ENCODE measurements around the gene NUDT13.
"Not testable (repeated sequence)": the region's sequence is repeated elsewhere in the genome, so short reads cannot be mapped to it uniquely, and the experiment has no call there.

The NUDT13 gene

DNA sequence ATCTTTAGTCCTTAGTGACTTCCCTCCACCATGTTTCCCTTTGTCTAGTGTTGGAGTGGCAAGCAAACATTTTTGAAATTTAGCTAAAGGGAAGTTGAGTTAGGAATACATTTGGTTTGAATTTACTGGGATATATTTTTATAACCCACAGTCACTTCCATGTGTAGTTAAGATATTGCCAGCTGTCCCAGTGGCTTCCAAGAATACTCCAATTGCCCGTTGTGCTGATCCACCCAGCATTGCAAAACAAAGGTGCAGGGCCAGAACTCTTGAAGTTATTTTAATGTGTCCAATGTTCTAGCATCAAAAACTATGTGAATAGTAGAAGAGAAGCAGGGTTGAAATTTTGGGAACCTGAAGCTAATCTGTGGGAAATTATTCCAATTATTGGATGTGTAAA lies 11.1 kb upstream of the NUDT13 start:
- no peak for DNase-seq (ENCODE audit: low spot score)

DNA sequence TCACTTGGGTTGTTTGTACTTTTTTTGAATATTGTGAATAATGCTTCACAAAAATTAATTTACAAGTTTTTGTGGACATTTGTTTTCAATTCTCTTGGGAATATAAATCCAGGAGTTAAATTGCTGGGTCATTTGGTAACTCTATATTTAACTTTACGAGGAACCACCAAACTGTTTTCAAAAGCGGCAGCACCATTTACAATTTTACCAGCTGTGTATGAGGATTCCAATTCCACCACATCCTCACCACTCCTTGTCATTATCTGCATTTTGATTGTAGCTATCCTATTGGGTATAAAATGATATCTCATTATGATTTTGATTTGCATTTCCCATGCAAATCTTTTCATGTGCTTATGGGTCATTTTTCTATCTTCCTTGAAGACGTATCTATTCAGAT lies 4.0 kb upstream of the NUDT13 start:
- DNase-seq (ENCODE audit: low spot score), result no peak

DNA sequence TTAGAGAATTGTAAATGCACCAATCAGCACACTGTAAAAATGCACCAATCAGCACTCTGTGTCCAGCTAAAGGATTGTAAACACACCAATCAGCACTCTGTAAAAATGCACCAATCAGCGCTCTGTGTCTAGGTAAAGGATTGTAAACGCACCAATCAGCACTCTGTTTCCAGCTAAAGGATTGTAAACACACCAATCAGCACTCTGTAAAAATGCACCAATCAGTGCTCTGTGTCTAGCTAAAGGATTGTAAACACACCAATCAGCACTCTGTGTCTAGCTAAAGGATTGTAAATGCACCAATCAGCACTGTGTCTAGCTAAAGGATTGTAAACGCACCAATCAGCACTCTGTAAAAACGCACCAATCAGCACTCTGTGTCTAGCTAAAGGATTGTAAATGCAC lies 1.0 kb upstream of the NUDT13 start:
- not testable (repeated sequence) for DNase-seq (ENCODE audit: low spot score)

DNA sequence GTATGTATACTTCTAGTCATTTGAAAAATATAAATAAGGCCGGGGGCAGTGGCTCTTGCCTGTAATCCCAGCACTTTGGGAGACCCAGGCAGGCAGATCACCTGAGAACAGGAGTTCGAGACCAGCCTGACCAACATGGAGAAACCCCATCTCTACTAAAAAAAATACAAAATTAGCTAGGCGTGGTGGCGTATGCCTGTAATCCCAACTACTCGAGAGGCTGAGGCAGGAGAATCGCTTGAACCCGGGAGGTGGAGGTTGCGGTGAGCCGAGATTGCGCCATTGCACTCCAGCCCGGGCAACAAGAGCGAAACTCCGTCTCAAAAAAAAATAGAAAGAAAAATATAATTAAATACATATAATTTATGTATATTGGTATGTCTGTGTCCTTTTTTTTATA lies 1.8 kb downstream of the NUDT13 start:
- not testable (repeated sequence) for DNase-seq (ENCODE audit: low spot score)

DNA sequence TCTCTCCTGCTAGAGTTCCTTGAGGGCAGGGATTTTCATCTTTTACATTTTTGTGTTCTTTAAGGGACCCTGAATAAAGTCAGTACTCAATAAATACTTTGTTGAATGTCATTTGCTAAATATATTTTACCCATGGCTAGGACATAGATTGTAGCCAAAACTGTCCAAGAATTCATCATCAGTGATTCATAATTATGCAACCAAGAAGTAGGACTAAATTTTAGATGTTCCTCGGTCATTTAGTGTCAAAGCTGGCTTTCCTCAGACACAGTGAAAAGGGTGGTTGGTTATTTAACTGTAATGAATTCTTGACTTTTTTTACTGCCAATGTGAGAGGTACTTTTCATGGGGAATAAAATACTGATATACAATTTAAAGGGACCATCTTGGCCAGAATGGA lies 3.3 kb downstream of the NUDT13 start:
- DNase-seq (ENCODE audit: low spot score), result no peak

DNA sequence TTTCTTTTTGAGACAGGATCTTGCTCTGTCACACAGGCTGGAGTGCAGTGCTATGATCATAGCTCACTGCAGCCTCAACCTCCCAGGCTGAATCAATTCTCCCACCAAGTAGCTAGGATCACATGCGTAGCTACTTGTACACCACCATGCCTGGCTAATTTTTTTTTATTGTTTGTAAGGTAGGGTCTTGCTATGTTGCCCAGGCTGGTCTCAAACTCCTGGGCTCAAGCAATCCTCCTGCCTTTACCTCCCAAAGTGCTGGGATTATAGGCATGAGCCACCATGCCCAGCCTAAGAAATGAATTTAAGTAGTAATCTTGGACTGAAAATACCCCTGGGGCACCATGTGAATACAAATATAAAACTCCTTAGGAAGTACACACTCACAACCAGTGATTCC lies 5.8 kb downstream of the NUDT13 start:
- no peak for DNase-seq (ENCODE audit: low spot score)

DNA sequence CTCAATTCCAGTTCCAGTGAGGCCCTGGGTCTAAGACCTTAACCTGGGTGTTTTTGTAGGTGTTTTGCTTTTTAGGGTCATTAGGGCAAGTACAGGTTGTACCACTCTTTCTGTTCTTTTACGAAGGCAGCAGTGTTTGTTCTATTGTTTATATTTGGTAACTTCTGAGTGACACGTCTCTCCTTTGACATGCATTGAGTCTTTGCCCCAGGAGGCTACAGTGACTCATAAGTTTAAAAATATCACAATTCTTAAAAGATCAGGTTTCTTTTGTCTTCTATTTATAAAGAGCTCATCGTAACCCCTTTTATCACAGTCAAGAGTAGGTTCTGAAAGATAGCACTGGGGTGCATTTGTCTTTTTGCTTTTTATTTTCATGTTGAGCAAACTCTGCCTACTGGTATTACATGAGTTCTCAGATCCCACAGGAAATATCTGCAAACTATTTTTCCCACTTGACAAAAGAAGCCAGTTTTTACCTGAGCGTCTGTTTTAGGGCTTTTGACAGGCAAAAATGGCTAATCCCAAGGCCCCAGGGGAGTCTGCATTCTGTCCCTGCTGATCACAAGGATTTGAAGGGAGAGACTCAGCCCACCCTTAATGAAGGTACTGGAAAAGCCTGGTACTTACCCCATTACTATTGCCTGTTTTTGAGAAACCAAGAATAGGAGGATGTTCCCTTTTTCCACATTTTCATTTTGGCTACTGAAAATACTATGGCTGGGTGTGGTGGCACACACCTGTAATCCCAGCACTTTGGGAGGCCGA lies 7.9 kb downstream of the NUDT13 start:
- no peak for DNase-seq (ENCODE audit: low spot score)

DNA sequence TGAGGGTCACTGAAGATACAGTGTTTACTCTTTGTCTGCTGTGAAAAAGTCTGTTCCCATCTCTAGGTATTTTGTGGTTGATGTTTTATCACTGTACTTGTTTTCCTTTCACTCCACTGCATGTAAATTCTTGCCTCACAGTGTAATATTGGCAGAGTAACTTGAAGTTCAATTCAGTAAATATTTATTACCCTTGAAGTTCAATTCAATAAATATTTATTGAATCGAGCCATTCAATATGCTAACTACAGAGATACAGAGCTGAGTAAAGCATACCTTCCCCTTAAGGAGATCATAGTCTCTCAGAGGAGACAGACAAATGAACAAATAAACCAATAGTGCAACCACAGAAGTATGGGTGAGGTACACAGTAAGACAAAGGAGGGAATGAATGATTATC lies 9.2 kb downstream of the NUDT13 start:
- DNase-seq (ENCODE audit: low spot score), result no peak

DNA sequence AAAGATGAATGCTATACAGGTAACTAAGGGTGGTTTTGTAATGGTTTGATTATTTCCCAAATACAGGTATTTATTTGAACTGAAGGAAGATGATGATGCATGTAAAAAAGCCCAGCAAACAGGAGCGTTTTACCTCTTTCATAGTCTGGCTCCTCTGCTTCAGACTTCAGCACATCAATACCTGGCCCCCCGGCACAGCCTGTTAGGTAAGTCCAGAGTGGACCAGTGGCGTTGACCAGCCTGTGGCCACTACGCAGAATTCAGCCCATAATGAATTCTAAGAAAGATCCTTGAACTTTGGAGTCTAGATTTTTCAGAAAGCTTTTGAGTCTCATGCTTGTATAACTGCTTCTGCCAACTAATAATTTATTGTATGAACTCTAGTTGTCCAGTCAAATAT lies 9.7 kb downstream of the NUDT13 start:
- no peak for DNase-seq (ENCODE audit: low spot score)

DNA sequence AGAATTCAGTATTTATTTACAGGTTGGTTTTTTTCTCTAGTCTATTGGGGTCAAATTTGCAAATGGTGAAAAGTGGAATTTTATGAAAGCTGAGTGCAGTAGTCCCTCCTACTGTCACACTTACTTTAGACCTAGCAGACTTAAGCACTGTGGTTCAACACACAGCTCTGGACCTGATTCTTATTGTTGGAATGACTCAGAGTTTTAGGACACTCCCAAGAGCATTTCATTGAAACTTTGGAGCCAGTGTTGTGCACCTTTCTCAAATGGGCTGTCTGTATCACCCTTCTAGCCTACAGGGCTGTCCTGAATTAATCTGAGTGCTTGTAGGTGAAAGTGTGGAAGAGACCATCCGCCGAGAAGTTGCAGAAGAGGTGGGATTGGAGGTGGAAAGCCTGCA lies 16.1 kb downstream of the NUDT13 start:
- no peak for DNase-seq (ENCODE audit: low spot score)

DNA sequence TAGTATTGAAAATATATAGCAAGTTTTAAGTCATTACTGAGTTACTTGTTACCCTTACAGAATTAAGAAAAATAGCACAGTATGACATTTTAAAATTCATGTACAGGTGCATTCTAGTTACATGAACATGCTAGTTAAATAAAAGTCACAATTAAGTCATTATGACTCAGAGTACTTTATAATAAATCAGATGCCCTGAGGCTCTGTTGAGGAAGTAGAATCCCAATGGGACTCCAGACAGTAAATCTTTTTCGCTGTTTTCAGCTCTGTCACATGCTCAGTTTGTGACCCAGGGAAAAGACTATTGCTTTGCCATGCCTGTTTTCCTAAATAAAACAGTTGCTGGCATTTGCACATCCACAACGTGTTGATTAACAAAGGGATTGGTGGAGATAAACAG lies 21.0 kb downstream of the NUDT13 start:
- no peak for DNase-seq (ENCODE audit: low spot score)

DNA sequence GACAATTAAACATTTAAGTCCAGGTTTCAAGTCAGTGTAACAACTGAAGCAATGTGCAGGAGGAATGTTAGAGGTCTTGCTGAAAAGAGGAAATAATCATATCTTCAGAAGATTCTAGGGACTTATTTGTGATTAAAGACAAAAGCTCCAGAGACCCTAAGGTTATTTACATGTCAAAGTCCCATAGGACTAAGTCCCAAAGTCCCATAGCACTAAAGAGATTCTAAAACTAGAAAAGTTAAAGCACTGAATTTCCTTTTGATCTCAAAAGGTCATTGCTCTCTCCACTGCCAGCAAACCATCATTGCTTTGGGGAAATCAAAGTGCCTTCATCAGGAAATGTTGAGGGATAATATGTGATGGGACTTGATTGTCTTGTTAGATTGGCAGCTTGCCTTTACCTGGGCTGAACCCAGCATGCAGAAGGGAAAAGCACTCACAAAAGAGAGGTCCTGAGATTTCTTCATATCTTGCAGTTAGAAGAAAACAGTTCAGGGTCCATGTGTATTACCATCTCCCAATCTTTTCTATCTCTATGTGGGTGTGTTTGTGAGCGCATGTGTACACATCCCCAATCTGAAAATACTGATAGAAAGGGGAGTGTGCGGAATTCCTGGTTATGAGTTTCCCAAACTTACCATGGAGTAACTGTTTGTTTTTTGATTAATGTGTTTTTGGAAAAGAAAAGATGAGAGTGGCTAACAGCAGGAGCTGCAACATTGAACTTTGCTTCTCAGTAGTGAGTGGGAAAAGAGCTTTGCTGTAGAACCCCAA lies 21.8 kb downstream of the NUDT13 start:
- DNase-seq (ENCODE audit: low spot score), result no peak

DNA sequence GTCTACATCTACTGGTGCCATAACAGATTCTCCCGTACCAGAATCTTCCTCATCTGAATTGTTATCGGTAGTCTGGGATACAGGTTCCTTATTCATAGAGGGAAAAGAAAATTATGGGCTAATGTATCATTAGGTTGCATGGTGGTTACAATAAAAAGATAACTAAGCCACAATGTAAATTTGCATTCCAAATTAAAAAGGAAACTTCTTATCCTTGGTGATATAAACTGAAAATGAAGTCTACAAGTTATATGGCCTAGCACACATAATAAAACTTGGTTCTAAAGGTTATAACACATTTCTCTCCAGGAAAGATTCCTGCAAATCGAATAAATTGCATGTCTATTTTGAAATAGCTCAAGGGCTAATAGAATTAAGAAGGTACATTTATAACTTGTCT lies 24.5 kb downstream of the NUDT13 start:
- no peak for DNase-seq (ENCODE audit: low spot score)

DNA sequence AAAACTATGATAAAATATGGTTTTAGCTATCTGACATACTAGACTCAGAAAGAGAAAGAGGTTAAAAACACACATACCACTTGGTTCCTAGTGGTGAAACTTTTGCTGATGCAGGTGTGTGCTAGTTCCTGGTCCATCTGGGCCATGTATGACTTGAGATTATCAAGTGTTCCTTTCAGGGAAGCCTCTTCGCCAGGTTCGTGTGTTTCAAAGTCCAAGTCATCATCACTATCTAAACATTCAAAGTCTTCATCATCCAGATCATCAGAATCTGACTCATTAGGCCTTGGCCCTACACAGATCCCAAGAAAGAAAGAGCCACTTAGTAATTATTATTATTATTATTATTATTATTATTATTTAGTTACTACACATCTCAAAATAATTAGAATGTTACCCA lies 26.4 kb downstream of the NUDT13 start:
- no peak for DNase-seq (ENCODE audit: low spot score)

DNA sequence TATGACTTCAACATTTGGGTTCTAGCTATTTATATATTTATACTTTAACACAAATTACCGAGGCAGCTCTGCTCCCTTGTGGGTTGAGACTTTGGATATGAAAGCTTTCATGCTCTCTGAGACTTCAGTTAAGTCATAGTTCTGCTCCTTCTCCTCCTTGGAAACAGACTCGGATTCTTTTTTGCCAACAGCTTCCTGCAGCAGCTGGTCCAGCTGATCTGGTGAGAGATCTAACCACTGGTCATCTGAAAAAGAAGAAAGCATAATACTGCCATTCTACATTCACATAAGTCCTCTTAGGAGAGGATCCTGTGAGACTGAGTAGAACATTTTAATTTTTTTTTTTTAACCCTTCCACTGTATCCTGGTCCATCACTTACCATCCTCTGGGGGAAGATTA lies 29.0 kb downstream of the NUDT13 start:
- no peak for DNase-seq (ENCODE audit: low spot score)

DNA sequence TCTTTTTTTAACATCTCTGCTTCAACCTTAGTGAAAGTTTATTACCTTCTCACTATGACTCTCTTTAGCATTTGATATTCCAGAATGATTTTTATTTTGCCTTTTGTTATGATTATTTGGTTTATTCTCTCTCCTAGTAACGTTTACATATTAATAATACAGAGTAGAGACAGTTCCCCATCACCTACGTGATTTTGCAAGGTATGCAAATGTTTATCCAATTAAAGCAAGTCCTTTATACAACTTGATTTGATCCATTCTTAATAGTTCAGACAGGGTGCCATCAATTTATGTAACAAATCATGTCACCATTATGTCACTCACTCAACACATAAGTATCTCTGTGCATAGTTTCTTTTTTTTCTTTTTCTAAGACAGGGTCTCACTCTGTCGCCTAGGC lies 31.3 kb downstream of the NUDT13 start:
- no peak for DNase-seq (ENCODE audit: low spot score)

DNA sequence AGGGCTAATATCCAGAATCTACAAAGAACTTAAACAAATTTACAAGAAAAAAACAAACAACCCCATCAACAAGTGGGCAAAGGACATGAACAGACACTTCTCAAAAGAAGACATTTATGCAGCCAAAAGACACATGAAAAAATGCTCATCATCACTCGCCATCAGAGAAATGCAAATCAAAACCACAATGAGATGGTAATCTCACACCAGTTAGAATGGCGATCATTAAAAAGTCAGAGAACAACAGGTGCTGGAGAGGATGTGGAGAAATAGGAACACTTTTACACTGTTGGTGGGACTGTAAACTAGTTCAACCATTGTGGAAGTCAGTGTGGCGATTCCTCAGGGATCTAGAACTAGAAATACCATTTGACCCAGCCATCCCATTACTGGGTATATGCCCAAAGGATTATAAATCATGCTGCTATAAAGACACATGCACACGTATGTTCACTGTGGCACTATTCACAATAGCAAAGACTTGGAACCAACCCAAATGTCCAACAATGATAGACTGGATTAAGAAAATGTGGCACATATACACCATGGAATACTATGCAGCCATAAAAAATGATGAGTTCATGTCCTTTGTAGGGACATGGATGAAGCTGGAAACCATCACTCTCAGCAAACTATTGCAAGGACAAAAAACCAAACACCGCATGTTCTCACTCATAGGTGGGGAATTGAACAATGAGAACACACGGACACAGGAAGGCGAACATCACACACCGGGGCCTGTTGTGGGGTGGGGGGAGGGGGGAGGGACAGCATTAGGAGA lies 40.6 kb downstream of the NUDT13 start:
- not testable (repeated sequence) for DNase-seq (ENCODE audit: low spot score)

DNA sequence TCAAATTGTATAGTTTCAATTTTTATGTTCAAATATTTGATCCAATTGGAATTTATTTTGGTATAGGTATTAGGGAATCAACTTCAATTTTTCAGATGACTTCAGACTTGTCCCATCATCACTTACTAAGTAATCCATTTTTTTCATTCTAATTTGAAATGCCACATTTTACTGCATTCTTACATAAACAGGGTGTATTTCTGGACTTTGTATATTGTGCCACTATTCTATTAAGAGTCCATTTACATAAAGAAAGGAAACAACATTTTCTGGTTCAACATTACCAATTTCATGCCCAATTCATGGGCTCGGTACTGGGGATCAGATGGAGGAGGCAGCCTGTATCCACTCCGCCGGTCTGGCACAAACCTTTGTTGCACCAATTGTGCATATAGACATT lies 41.8 kb downstream of the NUDT13 start:
- DNase-seq (ENCODE audit: low spot score), result no peak

DNA sequence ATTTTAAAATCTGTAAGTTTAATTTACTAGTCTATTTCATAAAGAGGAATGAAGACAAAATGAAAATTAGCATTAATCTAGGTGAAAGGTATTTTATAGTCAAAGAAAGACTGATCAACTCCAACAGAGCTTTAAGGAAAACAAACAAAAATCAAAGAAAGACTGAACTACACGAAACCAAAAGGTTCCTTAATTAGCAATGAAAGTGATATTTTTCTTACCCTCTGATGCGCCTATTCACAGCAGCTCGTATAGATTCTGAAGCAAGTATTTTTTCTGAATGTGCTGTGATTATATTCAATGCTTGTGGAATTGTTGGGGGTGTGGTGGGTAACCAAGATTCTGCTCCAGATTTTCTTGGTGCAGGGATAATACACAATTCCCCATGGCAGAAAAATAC lies 45.8 kb downstream of the NUDT13 start:
- DNase-seq (ENCODE audit: low spot score), result no peak

DNA sequence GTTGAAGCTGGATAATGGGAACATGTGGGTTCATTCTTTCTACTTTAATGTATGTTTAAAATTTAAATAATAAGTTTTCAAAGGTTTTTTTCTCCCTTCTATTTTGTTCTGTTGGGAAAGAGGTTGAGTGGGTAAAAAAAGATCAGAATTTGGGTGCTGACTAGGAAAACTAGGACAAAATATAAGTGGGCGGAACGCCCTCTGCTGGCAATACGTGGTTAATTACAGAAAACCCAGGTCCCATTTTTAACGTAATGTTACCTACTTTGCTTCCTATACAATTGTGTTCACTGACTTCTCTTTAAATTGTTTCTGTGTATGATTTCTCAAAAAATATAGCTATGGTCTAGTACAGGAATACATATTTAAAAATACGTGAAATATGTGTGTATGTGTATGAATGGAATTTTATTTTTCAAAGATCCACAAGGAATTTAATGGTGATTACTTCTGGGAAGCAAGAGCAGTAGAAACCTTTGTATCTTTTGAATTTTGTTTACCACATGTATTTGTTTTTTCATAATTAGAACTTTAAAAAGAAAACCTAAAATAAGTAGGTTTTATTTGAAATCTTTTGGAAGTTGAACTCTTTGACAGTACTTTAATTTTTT lies 48.9 kb downstream of the NUDT13 start:
- peak; percentile 54 for DNase-seq (ENCODE audit: low spot score)

DNA sequence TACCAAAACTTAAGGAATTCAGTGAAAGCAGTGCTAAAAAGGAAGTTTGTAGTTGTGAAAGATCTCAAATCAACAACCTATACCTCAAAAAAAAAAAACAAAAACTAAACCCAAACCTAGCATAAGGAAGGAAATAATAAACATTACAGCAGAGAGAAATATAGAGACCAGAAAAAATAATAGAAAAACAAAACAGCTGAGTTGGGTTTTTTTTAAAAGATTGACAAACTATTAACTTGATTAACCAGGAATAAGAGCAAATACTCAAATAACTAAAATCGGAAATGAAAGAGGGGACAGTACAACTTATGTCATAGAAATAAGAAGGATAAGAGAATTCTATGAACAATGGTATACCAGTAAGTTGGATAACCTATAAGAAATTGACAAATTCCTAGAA lies 50.8 kb downstream of the NUDT13 start:
- no peak for DNase-seq (ENCODE audit: low spot score)

DNA sequence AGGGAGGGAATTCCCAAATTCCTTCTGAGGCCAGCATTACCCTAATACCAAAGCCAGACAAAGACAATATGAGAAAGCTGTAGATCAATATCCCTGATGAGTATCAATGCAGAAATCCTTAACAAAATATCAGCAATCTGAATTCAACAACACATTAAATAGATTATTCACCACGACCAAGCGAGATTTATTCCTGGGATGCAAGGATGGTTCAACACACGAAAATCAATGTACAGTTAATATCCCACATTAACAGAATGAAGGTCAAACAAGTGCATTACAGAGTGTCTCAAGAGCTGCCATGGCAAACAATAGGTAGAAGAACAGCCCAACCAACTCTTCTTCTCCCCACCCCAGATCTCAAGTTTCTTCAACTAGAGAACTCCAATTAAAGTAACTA lies 51.4 kb downstream of the NUDT13 start:
- DNase-seq (ENCODE audit: low spot score), result no peak

DNA sequence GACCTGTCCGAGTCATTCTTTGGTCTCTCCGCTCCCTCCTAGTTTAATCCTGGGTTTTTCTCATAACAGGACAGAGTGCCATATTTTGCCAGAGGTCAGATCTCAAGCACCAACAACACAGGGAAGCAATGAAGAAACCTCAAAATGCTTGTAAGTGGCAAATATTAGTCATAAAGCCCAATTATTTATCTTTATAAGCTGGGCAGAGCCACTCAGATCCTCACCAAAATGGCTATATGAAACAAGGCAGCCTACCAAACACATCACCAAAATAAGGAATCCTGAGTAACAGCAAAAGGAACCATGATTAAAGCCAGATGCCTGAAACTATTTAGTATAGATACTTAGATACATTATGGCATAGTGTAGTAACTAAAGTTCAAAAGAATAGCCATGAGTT lies 52.8 kb downstream of the NUDT13 start:
- no peak for DNase-seq (ENCODE audit: low spot score)

Data from Ammon's horn (tissue), 1 donor.